Measurements from ENCODE around the gene DNAL4. TPM values are rescaled to one million over a fixed set of nuclear protein-coding genes. Genes with fewer than 3 reads are reported as not detected.

Gene DNAL4
- total and polyA plus RNA-seq, 5 experiments from 2014 or later = 9.3 to 14.7 (median 11.5) TPM

DNA sequence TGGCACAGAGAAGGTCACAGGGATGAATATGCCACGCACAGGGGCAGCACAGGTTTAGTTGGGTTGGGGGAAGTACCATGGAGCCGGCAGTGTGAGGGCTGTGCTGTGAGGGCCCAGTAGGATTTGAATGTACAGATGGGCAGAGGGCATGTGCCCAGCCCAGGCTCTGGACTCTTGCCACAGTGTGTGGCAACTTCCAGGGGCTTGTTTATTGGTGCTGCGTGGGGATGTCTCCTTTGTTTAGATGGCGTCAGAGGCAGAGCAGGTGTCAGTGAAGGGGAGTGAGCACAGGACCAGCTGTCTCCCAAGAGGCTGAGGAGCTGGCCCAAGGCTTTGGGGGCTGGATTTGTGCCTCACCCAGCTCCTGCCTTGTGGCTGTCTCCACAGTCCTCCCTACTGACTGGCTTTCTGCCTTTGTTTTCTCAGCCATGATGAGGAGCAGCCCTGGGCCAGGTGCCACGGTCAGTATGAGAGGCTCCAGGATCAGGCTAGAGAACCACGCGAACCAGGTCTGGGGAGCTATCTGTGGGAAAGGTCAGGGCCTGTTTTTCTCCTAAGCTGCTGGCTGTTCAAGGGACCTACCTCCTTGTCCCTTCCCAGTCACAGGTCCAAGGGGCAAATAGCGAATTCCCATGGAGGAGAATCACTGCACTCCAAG is 60.1 kb downstream of the DNAL4 start:
- peak overlapping the region; percentile 70 to 97 (median 91) for H3K27ac Mint-ChIP-seq
- H3K4me3 Mint-ChIP-seq = peak overlapping the region in 3 of 10 donors; percentile 13 to 50 (median 39)
- POLR2A ChIA-PET = interaction anchor here (0.8 to 37.2 kb wide), 14 partner anchors 9 to 269 kb away, joined by 3 to 1495 read pairs (median 6); partner anchors contain the start of genes GTPBP1, NPTXR, SUN2 and TOMM22
- peaks cover 0 to 80% (median 7%) of the 10 kb centered on the region in 3 donors for H3K36me3 Mint-ChIP-seq
- H3K9me3 Mint-ChIP-seq = no peaks in the 10 kb centered on the region
- H3K27me3 Mint-ChIP-seq = no peaks in the 10 kb centered on the region
- peak; percentile 11 to 16 for ATAC-seq
- DNase-seq = peak in 1 of 10 donors; percentile 35
- peaks cover 28 to 71% (median 61%) of the 10 kb centered on the region in 4 donors for H3K4me1 Mint-ChIP-seq

DNA sequence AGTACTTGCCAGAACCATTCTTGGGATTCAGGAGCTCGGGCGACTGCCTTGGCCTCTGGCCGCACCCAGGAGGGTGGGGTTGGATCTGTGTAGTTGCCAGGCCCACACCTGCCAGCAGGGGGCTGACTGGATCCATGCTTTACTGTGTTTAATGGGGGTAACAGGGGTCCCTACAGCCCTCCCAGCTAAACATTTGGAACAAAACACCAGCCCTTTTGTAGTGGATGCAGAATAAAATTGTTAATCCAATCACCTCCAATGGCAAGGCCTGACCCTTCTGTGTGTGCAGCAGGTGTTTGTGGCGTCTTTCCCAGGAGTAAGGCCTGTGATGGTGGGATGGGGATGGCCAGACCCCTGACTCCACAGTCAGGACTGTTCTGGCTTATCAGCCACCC is 60.6 kb downstream of the DNAL4 start:
- H3K27me3 Mint-ChIP-seq = no peaks in the 10 kb centered on the region
- peak overlapping the region; percentile 79 to 97 (median 90) for H3K27ac Mint-ChIP-seq
- peak overlapping the region in 3 of 10 donors; percentile 50 to 68 (median 67) for H3K4me3 Mint-ChIP-seq
- POLR2A ChIA-PET = interaction anchor here (1.0 to 37.2 kb wide), 12 partner anchors 8 to 270 kb away, joined by 3 to 1495 read pairs (median 6); partner anchors contain the start of genes GTPBP1, NPTXR and SUN2
- H3K4me1 Mint-ChIP-seq = peaks cover 30 to 70% (median 59%) of the 10 kb centered on the region in 4 donors
- H3K9me3 Mint-ChIP-seq = no peaks in the 10 kb centered on the region
- ATAC-seq (peak; percentile 65 to 73), DNase-seq (peak; percentile 46 to 84 (median 58))
- H3K36me3 Mint-ChIP-seq = peaks cover 0 to 80% (median 12%) of the 10 kb centered on the region in 3 donors

DNA sequence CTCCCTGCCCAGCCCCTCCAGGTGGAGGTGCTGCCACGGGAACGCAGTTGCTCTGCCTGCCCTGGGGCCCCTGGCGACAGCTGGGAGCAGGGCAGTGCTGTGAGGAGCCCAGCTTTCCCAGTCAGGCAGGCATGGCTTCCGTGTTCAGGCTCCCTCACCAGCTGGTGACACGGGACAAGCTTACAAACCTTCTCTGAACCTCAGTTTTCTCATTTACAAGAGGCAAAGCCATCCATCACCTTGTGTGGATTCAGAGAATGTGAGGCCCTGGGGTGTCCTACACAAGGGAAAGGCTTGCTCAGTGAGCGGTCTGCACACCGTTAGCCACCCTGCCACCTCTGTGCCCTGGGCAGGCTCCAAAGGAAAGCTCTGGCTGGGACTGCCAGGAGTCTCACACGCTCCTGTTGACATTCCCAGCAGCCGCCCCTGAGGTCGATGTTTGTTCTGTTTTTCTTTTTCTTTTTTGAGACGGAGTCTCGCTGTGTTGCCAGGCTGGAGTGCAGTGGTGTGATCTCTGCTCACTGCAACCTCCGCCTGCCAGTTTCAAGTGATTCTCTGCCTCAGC is 61.6 kb downstream of the DNAL4 start:
- peaks cover 24 to 62% (median 49%) of the 10 kb centered on the region in 4 donors for H3K4me1 Mint-ChIP-seq
- POLR2A ChIA-PET = interaction anchor here (0.6 to 37.2 kb wide), 18 partner anchors 9 to 346 kb away, joined by 3 to 1495 read pairs (median 4); partner anchors contain the start of genes APOBEC3C, CBX6, CBY1 and FAM227A
- H3K27ac Mint-ChIP-seq = peak overlapping the region in 9 of 10 donors; percentile 70 to 97 (median 90)
- ATAC-seq (no peak), DNase-seq (no peak)
- peaks cover 0 to 77% (median 12%) of the 10 kb centered on the region in 3 donors for H3K36me3 Mint-ChIP-seq
- peak overlapping the region in 5 of 10 donors; percentile 8 to 53 (median 41) for H3K4me3 Mint-ChIP-seq
- no peaks in the 10 kb centered on the region for H3K27me3 Mint-ChIP-seq
- H3K9me3 Mint-ChIP-seq = no peaks in the 10 kb centered on the region

DNA sequence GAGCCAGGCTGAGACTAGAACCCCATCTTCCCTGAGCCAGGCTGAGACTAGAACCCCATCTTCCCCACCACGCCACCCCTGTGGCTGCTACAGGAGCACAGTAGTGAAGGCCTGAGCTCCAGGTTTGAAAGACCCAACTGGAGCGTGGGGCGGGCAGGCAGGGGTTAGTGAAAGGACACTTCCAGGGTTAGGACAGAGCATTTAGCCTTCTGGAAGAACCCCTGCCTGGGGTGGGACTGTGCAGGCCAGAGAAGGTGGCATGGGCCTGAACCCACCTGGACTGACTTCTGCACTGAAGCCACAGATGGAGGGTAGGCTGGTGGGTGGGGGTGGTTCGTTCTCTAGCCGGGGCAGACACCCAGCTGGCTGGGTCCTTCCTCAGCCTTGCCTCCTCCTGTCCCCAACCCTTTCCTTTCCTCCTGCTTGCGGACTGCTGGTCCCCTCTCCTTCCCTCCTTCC is 62.2 kb downstream of the DNAL4 start:
- Mint-ChIP-seq H3K27me3 (no peaks in the 10 kb centered on the region), H3K9me3 (no peaks in the 10 kb centered on the region), H3K4me1 (peaks cover 21 to 57% (median 43%) of the 10 kb centered on the region in 4 donors), H3K4me3 (peak overlapping the region in 4 of 10 donors; percentile 12 to 53 (median 44)), H3K36me3 (peaks cover 0 to 77% (median 8%) of the 10 kb centered on the region in 3 donors), H3K27ac (peak overlapping the region in 9 of 10 donors; percentile 41 to 97 (median 83))
- DNase-seq (no peak), ATAC-seq (peak in 1 of 2 donors; percentile 3)
- POLR2A ChIA-PET = interaction anchor here (0.6 to 37.2 kb wide), 20 partner anchors 8 to 1598 kb away, joined by 3 to 1495 read pairs (median 4); partner anchors contain the start of genes APOBEC3C, CBX6, CBY1 and FAM227A

DNA sequence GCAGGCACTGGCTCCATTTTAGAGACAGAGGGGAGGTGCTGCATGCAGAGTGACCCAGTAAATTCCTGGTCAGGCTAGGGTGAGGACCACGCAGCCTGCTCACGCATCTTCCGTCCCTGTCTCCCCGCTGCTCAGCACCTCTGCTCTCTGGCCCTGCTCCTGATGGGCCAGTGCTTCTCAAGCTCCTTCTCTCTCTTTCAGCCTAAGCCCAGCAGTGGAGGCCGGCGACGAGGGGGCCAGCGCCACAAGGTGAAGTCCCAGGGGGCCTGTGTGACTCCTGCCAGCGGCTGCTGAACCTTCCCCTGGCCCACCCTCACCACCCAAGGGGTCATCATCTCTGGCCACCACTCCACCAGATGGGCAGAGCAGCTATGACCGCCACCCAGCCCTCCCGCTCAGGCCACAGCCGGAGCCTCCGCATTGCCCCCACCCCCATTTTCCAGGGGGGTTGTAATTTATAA is 63.5 kb downstream of the DNAL4 start:
- H3K9me3 Mint-ChIP-seq = no peaks in the 10 kb centered on the region
- peak overlapping the region; percentile 31 to 93 (median 79) for H3K27ac Mint-ChIP-seq
- POLR2A ChIA-PET = interaction anchor here (0.5 to 37.2 kb wide), 10 partner anchors 8 to 141 kb away, joined by 3 to 1495 read pairs (median 4); partner anchors contain the start of genes CBX6, GTPBP1, NPTXR and SUN2
- ATAC-seq = no peak
- H3K4me3 Mint-ChIP-seq = peak overlapping the region in 3 of 10 donors; percentile 25 to 61 (median 26)
- no peak for DNase-seq
- H3K27me3 Mint-ChIP-seq = no peaks in the 10 kb centered on the region
- H3K4me1 Mint-ChIP-seq = peaks cover 18 to 51% (median 32%) of the 10 kb centered on the region in 4 donors
- peaks cover under 1 to 77% (median 8%) of the 10 kb centered on the region in 3 donors for H3K36me3 Mint-ChIP-seq

DNA sequence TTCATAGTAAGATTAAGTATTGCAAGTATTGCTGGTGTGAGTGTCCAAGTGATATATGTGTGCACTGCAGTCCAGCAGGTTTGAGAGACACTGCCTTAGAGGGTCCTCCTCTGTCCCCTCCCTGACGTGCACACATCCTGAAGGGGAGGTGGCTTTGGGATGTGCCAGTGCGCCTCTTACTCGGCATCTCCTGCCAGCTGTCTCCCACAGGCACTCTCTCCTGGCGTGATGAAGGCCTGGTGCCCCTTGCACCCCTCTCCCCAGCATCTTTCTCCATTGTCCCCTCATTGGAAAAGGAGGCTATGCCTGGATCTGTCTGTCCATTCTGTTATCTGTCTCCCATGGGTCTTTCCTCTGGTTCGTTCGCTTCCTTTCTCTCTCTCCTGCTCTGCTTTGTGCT is 64.0 kb downstream of the DNAL4 start:
- H3K27ac Mint-ChIP-seq = peak overlapping the region; percentile 61 to 93 (median 82)
- POLR2A ChIA-PET = interaction anchor here (0.5 to 37.2 kb wide), 5 partner anchors 10 to 125 kb away, joined by 3 to 1495 read pairs (median 7); partner anchors contain the start of genes NPTXR and SUN2
- no peak for DNase-seq
- no peaks in the 10 kb centered on the region for H3K27me3 Mint-ChIP-seq
- H3K4me3 Mint-ChIP-seq = peak overlapping the region in 5 of 10 donors; percentile 8 to 61 (median 25)
- peaks cover 6 to 77% (median 11%) of the 10 kb centered on the region in 3 donors for H3K36me3 Mint-ChIP-seq
- no peak for ATAC-seq
- no peaks in the 10 kb centered on the region for H3K9me3 Mint-ChIP-seq
- H3K4me1 Mint-ChIP-seq = peaks cover 19 to 51% (median 34%) of the 10 kb centered on the region in 4 donors

DNA sequence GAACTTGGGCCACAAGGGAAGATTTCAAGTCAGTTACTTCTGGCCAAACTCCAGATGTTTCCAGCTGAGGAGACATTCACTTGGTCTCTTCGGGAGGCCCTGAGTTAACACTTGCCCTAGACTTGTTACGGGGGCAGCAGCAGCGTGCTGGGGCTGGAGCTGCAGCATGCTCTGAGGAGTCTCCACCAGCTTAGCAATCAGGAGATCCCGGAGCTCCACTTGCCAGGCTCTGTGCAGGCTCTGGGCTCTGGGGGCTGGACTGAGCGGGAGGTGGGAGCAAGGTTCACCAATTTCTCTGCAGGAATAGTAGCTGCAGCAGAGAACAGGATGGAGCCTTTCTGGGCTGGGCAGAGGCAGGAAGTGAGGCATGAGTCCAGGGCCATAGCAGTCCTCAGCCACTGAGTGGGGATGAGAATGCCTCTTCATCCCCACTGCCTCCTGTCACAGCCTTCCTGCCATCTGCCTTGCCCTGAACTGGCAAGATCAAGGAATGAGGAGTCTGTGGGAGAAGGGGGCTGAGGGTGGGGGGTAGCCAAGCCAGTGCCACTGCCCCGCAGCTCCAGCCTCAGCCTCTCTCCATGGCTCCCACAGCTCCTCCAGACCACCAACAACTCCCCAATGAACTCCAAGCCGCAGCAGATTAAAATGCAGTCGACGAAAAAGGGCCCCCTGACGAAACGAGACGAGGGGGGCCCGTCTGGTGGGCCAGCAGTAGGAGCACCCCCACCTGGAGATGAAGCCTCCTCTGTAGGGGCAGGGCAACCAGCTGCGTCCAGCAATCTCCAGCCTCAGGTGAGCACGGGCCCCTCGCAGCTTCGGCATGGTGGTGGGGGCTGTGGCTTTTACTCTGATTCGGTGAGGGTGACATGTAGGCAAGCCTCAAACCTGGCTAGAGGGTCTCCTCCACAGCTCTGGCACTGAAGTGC is 64.8 kb downstream of the DNAL4 start:
- ATAC-seq (no peak), DNase-seq (no peak)
- H3K27ac Mint-ChIP-seq = peak overlapping the region; percentile 37 to 92 (median 70)
- H3K27me3 Mint-ChIP-seq = no peaks in the 10 kb centered on the region
- no peaks in the 10 kb centered on the region for H3K9me3 Mint-ChIP-seq
- peak overlapping the region in 2 of 10 donors; percentile 45 for H3K4me3 Mint-ChIP-seq
- POLR2A ChIA-PET = interaction anchor here (1.6 to 37.2 kb wide), 4 partner anchors 9 to 113 kb away, joined by 4 to 1495 read pairs (median 32); partner anchors contain the start of genes NPTXR and SUN2
- peaks cover 15 to 52% (median 30%) of the 10 kb centered on the region in 4 donors for H3K4me1 Mint-ChIP-seq
- peaks cover 9 to 79% (median 11%) of the 10 kb centered on the region in 3 donors for H3K36me3 Mint-ChIP-seq

Other genes with a start within 250 kb of the DNAL4 start
- gene DMC1, start 224.0 kb downstream of the DNAL4 start, total RNA-seq = under 1 TPM in 1 of 2 experiments, not detected in 1; 0.73 TPM
- gene DMC1, start 224.0 kb downstream of the DNAL4 start, polyA plus RNA-seq = not detected
- gene FAM227A, start 137.8 kb downstream of the DNAL4 start, total RNA-seq = under 1 TPM; 0.29 to 0.96 TPM
- not detected for gene FAM227A, start 137.8 kb downstream of the DNAL4 start, polyA plus RNA-seq
- gene CBY1, start 137.5 kb downstream of the DNAL4 start, total RNA-seq = 10 to 100 TPM; 33.2 to 36.7 TPM
- gene CBY1, start 137.5 kb downstream of the DNAL4 start, polyA plus RNA-seq = 10 to 100 TPM in 2 of 3 donors, 1 to 10 TPM in 1; 4.3 to 11.6 (median 11.2) TPM
- 10 to 100 TPM; 56.1 to 60.9 TPM for gene TOMM22, start 112.2 kb downstream of the DNAL4 start, total RNA-seq
- 10 to 100 TPM; 67.2 to 79.3 (median 75.9) TPM for gene TOMM22, start 112.2 kb downstream of the DNAL4 start, polyA plus RNA-seq
- gene JOSD1, start 93.2 kb downstream of the DNAL4 start, total RNA-seq = 10 to 100 TPM; 50.5 to 52.6 TPM
- gene JOSD1, start 93.2 kb downstream of the DNAL4 start, polyA plus RNA-seq = 1 to 10 TPM; 6.7 to 8.2 (median 7.8) TPM
- gene GTPBP1, start 88.2 kb downstream of the DNAL4 start, total RNA-seq = 10 to 100 TPM; 64.6 to 73.3 TPM
- gene GTPBP1, start 88.2 kb downstream of the DNAL4 start, polyA plus RNA-seq = 10 to 100 TPM; 17.2 to 29.3 (median 22.6) TPM
- 1,000 to 10,000 TPM; 1,061 to 1,073 TPM for gene SUN2, start 38.1 kb downstream of the DNAL4 start, total RNA-seq
- 100 to 1,000 TPM; 491 to 802 (median 518) TPM for gene SUN2, start 38.1 kb downstream of the DNAL4 start, polyA plus RNA-seq
- gene NPTXR, start 49.9 kb upstream of the DNAL4 start, total RNA-seq = 10 to 100 TPM; 11.3 to 12.6 TPM
- gene NPTXR, start 49.9 kb upstream of the DNAL4 start, polyA plus RNA-seq = 1 to 10 TPM in 1 of 3 donors, under 1 TPM in 2; 0.73 to 1.1 (median 0.87) TPM
- gene CBX6, start 78.1 kb upstream of the DNAL4 start, total RNA-seq = 10 to 100 TPM; 66.7 TPM
- gene CBX6, start 78.1 kb upstream of the DNAL4 start, polyA plus RNA-seq = 1 to 10 TPM; 5.8 to 6.5 (median 6.4) TPM
- not detected for gene APOBEC3A, start 163.5 kb upstream of the DNAL4 start, total RNA-seq
- not detected for gene APOBEC3A, start 163.5 kb upstream of the DNAL4 start, polyA plus RNA-seq
- gene APOBEC3B, start 188.2 kb upstream of the DNAL4 start, total RNA-seq = under 1 TPM in 1 of 2 experiments, not detected in 1; 0.47 TPM
- under 1 TPM in 1 of 3 donors, not detected in 2; 0.14 TPM for gene APOBEC3B, start 188.2 kb upstream of the DNAL4 start, polyA plus RNA-seq
- 10 to 100 TPM; 24.3 to 26.9 TPM for gene APOBEC3C, start 220.1 kb upstream of the DNAL4 start, total RNA-seq
- 100 to 1,000 TPM in 1 of 3 donors, 10 to 100 TPM in 2; 64.7 to 119 (median 66.5) TPM for gene APOBEC3C, start 220.1 kb upstream of the DNAL4 start, polyA plus RNA-seq
- gene APOBEC3D, start 227.0 kb upstream of the DNAL4 start, total RNA-seq = 10 to 100 TPM in 1 of 2 experiments, 1 to 10 TPM in 1; 9.6 to 11.0 TPM
- 1 to 10 TPM; 5.2 to 7.1 (median 6.0) TPM for gene APOBEC3D, start 227.0 kb upstream of the DNAL4 start, polyA plus RNA-seq
- 10 to 100 TPM; 22.2 to 24.3 TPM for gene APOBEC3F, start 246.7 kb upstream of the DNAL4 start, total RNA-seq
- 10 to 100 TPM in 1 of 3 donors, 1 to 10 TPM in 2; 7.0 to 10.1 (median 8.4) TPM for gene APOBEC3F, start 246.7 kb upstream of the DNAL4 start, polyA plus RNA-seq

Data from naive thymus-derived CD8-positive, alpha-beta T cell (primary cell).